ENCODE measurements around the gene ADAM11.
"Not testable (repeated sequence)": the region's sequence is repeated elsewhere in the genome, so short reads cannot be mapped to it uniquely, and the experiment has no call there.

ADAM11 gene

DNA sequence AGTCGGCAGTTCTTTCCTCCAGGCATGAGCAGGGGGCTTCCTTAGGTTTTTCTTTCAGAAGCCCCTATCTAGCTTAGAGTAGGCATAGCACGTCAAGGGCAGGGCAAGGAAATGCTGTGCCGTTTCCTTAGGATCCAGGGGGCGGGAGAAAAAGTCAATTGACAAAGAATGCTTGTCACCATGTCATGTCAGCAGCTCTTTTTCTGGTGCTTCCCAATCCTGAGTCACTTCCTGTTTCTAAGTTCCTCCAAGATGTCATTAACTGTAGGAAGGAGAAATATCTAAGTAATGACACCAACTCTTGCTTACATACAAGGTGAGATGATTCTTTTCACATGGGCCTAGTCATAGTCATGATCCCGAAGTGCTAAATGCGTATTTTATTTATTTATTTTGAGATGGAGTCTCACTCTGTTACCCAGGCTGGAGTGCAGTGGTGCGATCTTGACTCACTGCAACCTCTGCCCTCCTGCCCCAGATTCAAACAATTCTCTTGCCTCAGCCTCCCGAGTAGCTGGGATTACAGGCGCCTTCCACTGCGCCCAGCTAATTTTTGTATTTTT is 36.1 kb downstream of the ADAM11 start:
- peak; percentile 59 for DNase-seq (ENCODE audit: low spot score)

GRCh38 chr17:44795421-44795820 is 36.6 kb downstream of the ADAM11 start:
- DNase-seq (ENCODE audit: low spot score): no peak

- DNase-seq (ENCODE audit: low spot score): no peak
Measured at GRCh38 chr17:44795928-44796327, 37.1 kb downstream of the ADAM11 start.

- no peak for DNase-seq (ENCODE audit: low spot score)
Measured at GRCh38 chr17:44796731-44797130, 37.9 kb downstream of the ADAM11 start.

GRCh38 chr17:44797802-44798201 is 39.0 kb downstream of the ADAM11 start:
- no peak for DNase-seq (ENCODE audit: low spot score)

- DNase-seq (ENCODE audit: low spot score): no peak
Measured at GRCh38 chr17:44798356-44798755, 39.6 kb downstream of the ADAM11 start.

DNA sequence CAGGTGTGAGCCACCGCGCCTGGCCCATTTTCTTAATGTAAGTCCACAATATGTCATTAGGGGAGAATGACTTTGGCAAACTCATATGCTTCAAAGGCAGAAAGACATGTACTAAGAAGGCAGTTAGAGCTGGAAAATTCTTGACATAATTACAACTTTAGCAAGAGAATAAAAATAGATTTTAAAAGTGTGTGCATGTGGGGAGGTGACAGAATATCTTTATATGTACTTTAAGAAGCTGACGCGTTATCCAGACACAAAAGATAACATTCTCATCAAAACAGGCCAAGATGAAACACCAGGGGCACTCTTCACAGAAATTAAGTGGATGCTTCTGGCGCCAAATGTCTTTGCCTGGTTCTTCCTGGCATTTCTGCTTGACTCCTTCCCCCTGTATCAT is 43.1 kb downstream of the ADAM11 start:
- no peak for DNase-seq (ENCODE audit: low spot score)

- DNase-seq (ENCODE audit: low spot score): no peak
Measured at GRCh38 chr17:44804302-44805089, 45.7 kb downstream of the ADAM11 start.

GRCh38 chr17:44807093-44807816 is 48.5 kb downstream of the ADAM11 start:
- no peak for DNase-seq (ENCODE audit: low spot score)

GRCh38 chr17:44807817-44808155 is 49.0 kb downstream of the ADAM11 start:
- DNase-seq (ENCODE audit: low spot score): no peak

DNA sequence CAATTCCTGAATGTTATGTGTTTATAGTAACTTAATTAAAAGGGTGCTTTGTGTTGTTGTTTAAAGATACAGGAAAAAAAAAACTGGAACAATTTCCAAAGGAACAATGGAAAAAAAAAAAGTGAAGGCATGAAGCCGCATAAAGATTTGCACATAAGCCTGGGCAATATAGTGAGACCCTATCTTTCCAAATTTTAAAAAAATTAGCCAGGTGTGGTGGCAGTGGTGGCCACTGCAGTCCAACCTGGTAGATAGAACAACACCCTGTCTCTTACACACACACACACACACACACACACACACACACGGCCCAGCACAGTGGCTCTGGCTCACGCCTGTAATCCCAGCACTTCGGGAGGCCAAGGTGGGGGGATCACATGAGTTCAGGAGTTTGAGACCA is 49.4 kb downstream of the ADAM11 start:
- DNase-seq (ENCODE audit: low spot score): no peak

- DNase-seq (ENCODE audit: low spot score): not testable (repeated sequence)
Measured at GRCh38 chr17:44808656-44809388, 50.0 kb downstream of the ADAM11 start.

GRCh38 chr17:44812263-44812662 is 53.5 kb downstream of the ADAM11 start:
- no peak for DNase-seq (ENCODE audit: low spot score)

DNA sequence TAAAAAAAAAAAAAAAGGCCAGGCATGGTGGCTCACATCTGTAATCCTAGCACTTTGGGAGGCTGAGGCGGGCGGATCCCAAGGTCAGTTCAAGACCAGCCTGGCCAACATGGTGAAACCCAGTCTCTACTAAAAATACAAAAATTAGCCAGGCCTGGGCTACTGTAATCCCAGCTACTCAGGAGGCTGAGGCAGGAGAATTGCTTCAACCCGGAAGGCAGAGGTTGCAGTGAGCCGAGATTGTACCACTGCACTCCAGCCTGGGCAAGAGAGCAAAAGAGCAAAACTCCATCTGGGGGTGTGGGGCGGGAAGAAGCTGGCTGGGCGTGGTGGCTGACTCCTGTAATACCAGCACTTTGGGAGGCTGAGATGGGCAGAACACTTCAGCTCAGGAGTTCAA is 59.7 kb downstream of the ADAM11 start:
- DNase-seq (ENCODE audit: low spot score): not testable (repeated sequence)

- peak; percentile 88 for DNase-seq (ENCODE audit: low spot score)
Measured at GRCh38 chr17:44820631-44821212, 61.9 kb downstream of the ADAM11 start.

DNA sequence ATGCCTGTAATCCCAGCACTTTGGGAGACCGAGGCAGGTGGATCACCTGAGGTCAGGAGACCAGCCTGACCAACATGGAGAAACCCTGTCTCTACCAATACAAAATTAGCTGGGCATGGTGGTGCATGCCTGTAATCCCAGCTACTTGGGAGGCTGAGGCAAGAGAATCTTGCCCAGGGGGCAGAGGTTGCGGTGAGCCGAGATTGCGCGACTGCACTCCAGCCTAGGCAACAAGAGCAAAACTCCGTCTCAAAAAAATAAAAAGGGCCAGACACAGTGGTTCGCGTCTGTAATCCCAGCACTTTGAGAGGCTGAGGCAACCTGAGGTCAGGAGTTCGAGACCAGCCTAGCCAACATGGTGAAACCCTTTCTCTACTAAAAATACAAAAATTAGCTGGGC is 66.4 kb downstream of the ADAM11 start:
- not testable (repeated sequence) for DNase-seq (ENCODE audit: low spot score)

GRCh38 chr17:44826123-44826790 is 67.5 kb downstream of the ADAM11 start:
- DNase-seq (ENCODE audit: low spot score): peak; percentile 30

DNA sequence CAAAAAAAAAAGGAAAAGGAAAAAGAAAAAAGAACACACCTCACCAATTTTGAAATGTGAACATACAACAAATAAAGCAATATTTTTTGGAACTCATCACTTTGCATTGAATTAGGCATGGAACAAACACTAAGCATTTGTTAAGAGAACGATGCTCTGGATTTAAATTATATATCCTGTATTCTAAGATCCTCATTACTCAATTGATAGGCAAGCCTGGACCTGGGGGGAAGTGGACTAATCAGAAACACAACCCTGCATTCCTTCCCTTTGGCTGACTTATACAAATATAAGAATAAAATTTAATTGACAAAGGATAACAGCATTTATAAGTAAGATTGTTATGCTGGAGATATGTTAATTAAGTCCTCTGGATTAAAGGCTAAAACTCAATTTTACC is 69.1 kb downstream of the ADAM11 start:
- peak; percentile 36 for DNase-seq (ENCODE audit: low spot score)

DNA sequence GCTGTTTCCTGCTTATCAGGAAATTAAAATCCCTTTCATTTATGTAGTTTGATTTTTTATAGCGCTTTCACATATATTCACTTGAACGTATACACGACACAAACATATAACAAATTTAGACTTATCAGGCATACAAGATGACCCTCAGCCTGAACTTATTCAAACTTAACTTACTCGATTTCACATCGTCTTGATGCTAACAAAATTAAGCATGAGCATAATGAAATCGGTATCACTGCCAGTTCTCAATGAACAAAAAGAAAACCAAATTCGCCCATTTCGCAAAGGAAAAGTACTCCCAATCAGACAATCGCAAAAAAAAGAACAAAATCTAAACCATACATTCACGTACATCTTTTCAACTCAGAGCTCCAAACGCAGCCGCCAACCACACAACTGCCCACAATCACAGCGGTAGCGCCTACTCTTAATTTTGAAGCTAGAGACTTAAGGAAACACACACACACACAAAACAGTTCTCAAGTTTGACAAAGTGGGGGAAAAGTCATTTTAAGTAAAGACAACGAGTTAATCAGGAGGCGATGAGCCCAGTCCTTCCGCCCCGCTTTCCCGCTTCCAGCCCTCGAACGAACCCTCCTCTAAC is 70.2 kb downstream of the ADAM11 start:
- no peak for DNase-seq (ENCODE audit: low spot score)

- peak; percentile 86 for DNase-seq (ENCODE audit: low spot score)
Measured at GRCh38 chr17:44829523-44830358, 71.0 kb downstream of the ADAM11 start, which contains the start of gene GJC1. GJC1 (minus strand) TSS chr17:44830287; CDS start chr17:44805817, 24,470 bp downstream.
